GM21786 (cell line): ENCODE results near the gene UNK.
"Not testable (repeated sequence)": the region's sequence is repeated elsewhere in the genome, so short reads cannot be mapped to it uniquely, and the experiment has no call there.

Source experiments
- ATAC-seq: cut with Tn5 transposase; IDR thresholded peaks from one replicate; pipeline ENCODE4 v1.9.1; 2021; ENCODE audit not compliant: unreplicated experiment

Gene UNK

GRCh38 chr17:75754378-75755204 is 30.0 kb upstream of the UNK start:
- ATAC-seq: no peak

DNA sequence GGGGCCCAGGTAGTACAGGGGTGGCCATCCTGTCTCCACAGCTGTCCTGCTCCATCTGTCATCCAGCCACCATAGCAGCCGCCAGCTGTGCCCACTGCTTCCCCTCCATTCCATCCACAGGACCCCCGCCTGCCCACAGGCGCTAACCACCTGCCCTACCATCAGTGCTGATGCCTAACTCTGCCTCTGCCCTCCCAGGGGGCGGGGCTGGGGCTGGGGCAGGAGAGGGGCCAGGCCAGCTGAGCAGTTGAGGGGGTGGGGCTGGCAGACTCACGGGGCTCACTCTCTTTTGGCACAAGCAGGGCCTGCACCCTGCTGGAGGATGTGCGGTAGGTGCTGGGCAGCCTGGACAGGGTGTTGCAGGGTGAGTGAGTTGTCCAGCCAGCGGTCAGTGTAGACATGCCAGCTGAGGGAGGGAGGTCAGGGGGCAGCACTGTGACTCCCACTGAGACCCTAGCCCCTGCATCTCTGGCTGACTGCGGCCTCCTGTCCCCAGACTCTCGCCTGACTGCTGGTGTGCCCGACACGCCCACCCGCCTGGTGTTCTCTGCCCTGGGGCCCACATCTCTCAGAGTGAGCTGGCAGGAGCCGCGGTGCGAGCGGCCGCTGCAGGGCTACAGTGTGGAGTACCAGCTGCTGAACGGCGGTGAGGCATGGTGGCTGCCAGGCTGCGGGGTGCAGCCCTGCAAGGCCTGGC is 29.3 kb upstream of the UNK start:
- no peak for ATAC-seq

DNA sequence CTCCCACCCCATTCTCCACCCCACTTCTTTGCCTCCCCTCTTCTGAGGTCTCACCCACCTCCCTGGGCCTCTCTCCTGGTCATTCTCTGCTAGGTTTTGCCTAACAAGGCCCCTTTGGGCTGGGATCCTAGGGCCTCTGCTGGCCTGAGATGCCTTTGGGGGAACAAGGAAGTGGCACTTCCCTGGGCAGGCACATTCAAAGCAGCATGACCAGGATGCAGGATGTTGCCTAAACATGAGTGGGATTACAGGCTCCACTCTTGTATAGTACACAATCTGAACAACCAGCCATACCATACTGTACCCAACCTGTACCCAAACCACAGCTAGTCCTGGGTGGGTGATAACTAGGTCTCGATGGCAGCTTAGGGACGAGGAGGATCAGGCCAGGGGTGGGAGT is 28.6 kb upstream of the UNK start:
- ATAC-seq: no peak

DNA sequence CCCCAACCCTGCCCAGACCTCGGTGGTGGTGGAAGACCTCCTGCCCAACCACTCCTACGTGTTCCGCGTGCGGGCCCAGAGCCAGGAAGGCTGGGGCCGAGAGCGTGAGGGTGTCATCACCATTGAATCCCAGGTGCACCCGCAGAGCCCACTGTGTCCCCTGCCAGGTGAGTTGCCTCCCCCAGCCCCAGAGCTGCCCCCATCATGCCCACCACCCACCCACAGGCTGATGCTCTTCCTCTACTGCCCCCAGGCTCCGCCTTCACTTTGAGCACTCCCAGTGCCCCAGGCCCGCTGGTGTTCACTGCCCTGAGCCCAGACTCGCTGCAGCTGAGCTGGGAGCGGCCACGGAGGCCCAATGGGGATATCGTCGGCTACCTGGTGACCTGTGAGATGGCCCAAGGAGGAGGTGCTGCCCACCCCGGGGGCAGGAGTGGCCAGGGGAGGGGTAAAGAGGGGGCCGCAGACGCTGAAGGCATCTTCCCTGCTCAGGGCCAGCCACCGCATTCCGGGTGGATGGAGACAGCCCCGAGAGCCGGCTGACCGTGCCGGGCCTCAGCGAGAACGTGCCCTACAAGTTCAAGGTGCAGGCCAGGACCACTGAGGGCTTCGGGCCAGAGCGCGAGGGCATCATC is 28.0 kb upstream of the UNK start:
- no peak for ATAC-seq

- no peak for ATAC-seq
These were observed 27.4 kb upstream of the UNK start for GRCh38 chr17:75757086-75757681.

- ATAC-seq: no peak
These were observed 26.3 kb upstream of the UNK start for GRCh38 chr17:75758131-75758905.

GRCh38 chr17:75759457-75759856 is 25.1 kb upstream of the UNK start:
- no peak for ATAC-seq

- ATAC-seq: not testable (repeated sequence)
These were observed 24.5 kb upstream of the UNK start for GRCh38 chr17:75759978-75760640.

DNA sequence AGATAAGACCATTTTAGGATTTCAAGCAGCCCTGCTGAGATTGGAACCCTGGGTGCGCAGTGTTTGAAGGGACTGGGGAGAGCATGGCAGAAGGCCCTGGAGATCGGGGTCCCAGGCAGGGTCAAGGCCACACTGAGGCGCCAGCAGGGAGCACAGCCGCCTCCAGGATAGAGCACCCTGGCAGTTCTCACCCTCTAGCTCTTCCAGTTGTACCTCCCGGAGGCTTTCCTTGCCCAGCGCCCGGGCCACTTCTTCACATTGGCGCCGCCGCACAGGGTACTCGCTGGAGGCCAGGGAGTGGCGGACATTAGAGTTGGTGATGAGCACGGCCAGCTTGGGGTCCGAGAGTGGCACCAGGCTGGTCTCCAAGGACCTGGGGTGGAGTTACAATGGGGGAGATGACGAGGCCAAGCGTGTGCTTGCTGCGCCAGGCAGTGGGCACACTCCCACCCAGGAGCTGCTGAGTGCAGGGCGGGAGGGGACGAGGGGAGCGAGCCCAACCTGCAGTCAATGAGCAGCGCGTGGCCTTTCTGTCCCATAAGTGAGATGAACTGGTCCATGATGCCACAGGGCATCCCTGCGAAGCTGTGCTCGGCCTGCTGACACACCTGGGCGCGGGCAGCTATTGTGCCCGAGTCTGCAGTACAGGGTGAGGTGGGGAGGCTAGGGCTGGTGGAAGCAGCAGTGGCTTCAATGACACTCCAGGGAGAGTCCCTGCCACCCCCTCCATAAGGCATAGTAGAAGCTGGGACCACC is 21.9 kb upstream of the UNK start:
- ATAC-seq: no peak

DNA sequence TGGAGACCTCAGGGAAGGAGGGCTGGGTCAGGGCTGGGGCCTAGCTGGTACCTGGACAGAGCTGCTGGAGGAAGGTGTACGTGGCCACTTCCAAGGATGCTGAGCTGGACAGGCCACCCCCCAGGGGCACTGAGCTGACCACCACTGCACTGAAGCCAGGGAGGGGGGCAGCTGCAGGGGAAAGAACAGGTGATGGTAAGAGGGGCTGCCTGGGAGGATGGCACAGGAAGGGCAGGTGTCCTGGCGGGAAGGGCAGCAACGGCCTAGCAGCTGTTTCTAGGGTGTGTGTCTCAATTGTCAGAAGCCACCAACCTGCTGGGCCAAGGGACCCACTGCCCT is 21.4 kb upstream of the UNK start:
- ATAC-seq: no peak

DNA sequence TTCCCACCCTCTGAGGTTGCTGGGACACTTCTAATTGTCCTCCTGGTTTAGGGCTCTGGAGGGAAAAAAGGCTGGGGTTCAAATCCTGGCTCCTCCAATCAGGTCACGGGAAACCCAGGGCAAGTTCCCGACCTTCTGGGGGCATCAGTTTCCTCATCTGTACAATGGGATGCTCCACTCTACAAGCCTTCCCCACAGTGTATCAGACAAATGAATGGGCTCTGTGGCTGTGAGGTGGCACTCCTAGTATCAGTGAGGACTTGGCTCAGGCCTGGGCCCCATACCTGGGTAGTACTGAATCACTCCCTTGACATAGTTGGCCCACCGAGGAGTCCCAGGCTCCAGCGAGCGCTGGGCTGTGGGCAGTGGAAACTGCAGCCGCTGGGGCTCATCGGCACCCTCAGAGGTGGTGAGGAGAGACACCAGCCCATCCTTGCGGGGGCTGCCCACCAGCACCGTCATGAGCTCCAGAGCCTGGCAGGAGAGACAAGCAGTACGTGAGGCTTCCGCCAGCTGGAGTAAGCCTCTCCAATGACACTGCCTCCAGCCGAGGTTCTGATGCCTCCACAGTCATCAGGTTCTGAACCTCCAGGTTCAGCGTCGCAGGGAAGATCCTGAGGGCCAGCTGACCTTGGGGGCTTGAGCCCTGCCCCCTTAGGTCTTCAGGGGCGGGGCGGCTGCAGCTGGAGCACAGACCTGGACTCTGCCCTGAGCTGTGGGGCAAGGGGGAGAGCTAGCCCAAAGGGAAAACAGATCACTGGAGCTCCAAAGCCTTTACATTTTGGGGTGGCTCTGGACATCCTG is 20.8 kb upstream of the UNK start:
- no peak for ATAC-seq

- no peak for ATAC-seq
These were observed 20.2 kb upstream of the UNK start for GRCh38 chr17:75764417-75764710.

- ATAC-seq: peak; percentile 72
These were observed 19.7 kb upstream of the UNK start, which contains the start of gene GALK1 for GRCh38 chr17:75764711-75765421. Gene GALK1 (minus strand): TSS chr17:75765192. CDS start chr17:75765136, 56 bp downstream.

- ATAC-seq: no peak
These were observed 18.6 kb upstream of the UNK start for GRCh38 chr17:75765981-75766380.

GRCh38 chr17:75767881-75768280 is 16.7 kb upstream of the UNK start:
- ATAC-seq: no peak

DNA sequence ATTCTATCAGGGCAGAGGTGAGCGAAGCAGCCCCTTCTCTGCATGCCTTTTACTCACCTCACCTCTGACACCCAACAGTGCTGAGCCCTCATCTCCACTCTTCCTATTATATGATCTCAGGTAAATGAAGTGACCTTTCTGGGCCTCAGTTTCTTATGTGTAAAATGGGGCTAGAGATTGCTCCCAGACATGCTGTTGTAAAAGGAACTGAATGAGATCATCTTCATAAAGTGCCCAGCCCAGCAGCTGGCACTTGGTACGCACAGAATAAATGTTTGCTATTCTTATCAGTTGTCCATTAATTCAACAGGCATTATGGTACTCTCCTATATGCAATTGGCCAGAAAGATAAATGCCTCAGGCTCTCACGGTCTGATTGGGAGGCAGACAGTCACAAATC is 15.1 kb upstream of the UNK start:
- no peak for ATAC-seq

- no peak for ATAC-seq
These were observed 13.0 kb upstream of the UNK start for GRCh38 chr17:75771334-75772281.
